ENCODE measurements around the gene MED13.

DNA sequence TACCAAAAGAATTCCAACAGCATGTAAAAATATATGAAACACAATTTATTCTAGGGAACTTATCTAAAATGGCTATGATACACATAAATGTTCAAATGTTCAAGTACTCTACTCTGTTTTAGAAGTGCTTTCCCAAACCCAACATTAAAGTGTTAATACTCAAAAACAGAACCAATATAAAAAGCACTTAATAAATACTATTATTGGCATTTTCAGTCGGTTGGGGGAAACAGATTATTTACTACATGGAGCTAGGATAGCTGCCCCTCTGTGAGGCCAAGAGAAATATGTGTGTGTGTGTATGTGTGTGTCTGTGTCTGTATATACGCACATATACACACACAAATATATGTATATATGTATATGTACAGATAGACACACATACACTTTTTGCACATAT lies 169.7 kb downstream of the MED13 start:
- no peak for TF ChIP-seq POLR2AphosphoS5 (IDR thresholded peaks at IDR 0.05; ENCODE audit: low read depth, low read length)
- TF ChIP-seq POLR2A (IDR thresholded peaks at IDR 0.05; ENCODE audit: low read depth, low read length) = no peak
- TF ChIP-seq TAF1 (IDR thresholded peaks at IDR 0.05; ENCODE audit: low read depth, low read length) = no peak
- no peak for TF ChIP-seq SPI1 (IDR thresholded peaks at IDR 0.05; ENCODE audit: low read depth, low read length)
- no peak for TF ChIP-seq PAX5 (IDR thresholded peaks at IDR 0.05; ENCODE audit: insufficient read depth, low read length, severe bottlenecking)
